Neural cell (in vitro differentiated cells): ENCODE data around the gene ZC3H12A. TPM values are rescaled to one million over a fixed set of nuclear protein-coding genes. Genes with fewer than 3 reads are reported as not detected.

Experiments
- H2AFZ ChIP-seq: fragments of 200-600, 300-800 bp; sonication (generic), shearing (Covaris generic); 2 replicates; pipeline ENCODE4 v1.6.0; 2014; ENCODE audit warnings: low read depth, mild to moderate bottlenecking, antibody characterized with exemption, low read length, moderate library complexity
- H3F3A ChIP-seq: fragments of 200-600 bp; shearing (Covaris generic); 2 replicates; pipeline ENCODE4 v1.6.1; 2016; ENCODE audit warnings: mild to moderate bottlenecking, moderate library complexity, mixed read lengths, antibody characterized with exemption, low read length; ENCODE audit not compliant: insufficient read depth, poor library complexity, severe bottlenecking
- H3K27ac ChIP-seq: fragments of 200-600, 300-800 bp; sonication (generic), shearing (Covaris generic); 2 replicates; pipeline ENCODE4 v1.5.1; 2014; ENCODE audit warnings: mild to moderate bottlenecking, low read length, moderate library complexity
- H3K27me3 ChIP-seq: fragments of 300-800, 200-600 bp; sonication (generic), shearing (Covaris generic); 2 replicates; pipeline ENCODE4 v1.6.0; 2014; ENCODE audit warnings: mild to moderate bottlenecking, low read depth, low read length, moderate library complexity; ENCODE audit not compliant: insufficient read depth
- H3K36me3 ChIP-seq: fragments of 300-800, 200-600 bp; sonication (generic), shearing (Covaris generic); 2 replicates; pipeline ENCODE4 v1.5.1; 2014; ENCODE audit warnings: mild to moderate bottlenecking, antibody characterized with exemption, low read length, moderate library complexity; ENCODE audit not compliant: insufficient read depth
- H3K4me2 ChIP-seq: fragments of 300-800, 200-600 bp; sonication (generic), shearing (Covaris generic); 2 replicates; pipeline ENCODE4 v1.6.0; 2014; ENCODE audit warnings: mild to moderate bottlenecking, low read length
- H3K4me3 ChIP-seq: fragments of 300-800, 200-600 bp; sonication (generic), shearing (Covaris generic); 2 replicates; pipeline ENCODE4 v1.5.1; 2014; ENCODE audit warnings: mild to moderate bottlenecking, low read length, moderate library complexity
- H3K79me2 ChIP-seq: fragments of 200-600 bp; shearing (Covaris generic); replicated peaks from 2 replicates; pipeline ENCODE4 v1.6.0; 2014; ENCODE audit warnings: mild to moderate bottlenecking, low read length, moderate library complexity; ENCODE audit not compliant: insufficient read depth
- H3K9ac ChIP-seq: fragments of 300-800, 200-600 bp; sonication (generic), shearing (Covaris generic); 2 replicates; pipeline ENCODE4 v1.6.1; 2016; ENCODE audit warnings: mild to moderate bottlenecking, low read length, mixed read lengths
- H3K9me2 ChIP-seq: fragments of 200-600 bp; shearing (Covaris generic); 2 replicates; pipeline ENCODE4 v1.6.1; 2016; ENCODE audit warnings: mild to moderate bottlenecking, low read length, mixed read lengths; ENCODE audit not compliant: insufficient read depth
- H3K9me3 ChIP-seq: fragments of 200-600, 300-800 bp; sonication (generic), shearing (Covaris generic); 2 replicates; pipeline ENCODE4 v1.6.1; 2016; ENCODE audit warnings: mild to moderate bottlenecking, mixed run types, low read length, moderate library complexity, mixed read lengths
- H4K20me1 ChIP-seq: fragments of 200-600 bp; shearing (Covaris generic); 2 replicates; pipeline ENCODE4 v1.6.1; 2016; ENCODE audit warnings: mild to moderate bottlenecking, mixed run types; ENCODE audit not compliant: insufficient read depth
- CTCF ChIP-seq: fragments of 450-650 bp; IDR thresholded peaks from 2 replicates; pipeline ENCODE4 v1.5.1; 2014; ENCODE audit warnings: antibody characterized with exemption, mild to moderate bottlenecking, moderate library complexity; ENCODE audit not compliant: poor library complexity, severe bottlenecking
- EP300 ChIP-seq: fragments of 450-650 bp; conservative IDR thresholded peaks from 2 replicates; pipeline ENCODE4 v1.6.1; 2014; ENCODE audit warnings: antibody characterized with exemption, mild to moderate bottlenecking, moderate library complexity; ENCODE audit not compliant: poor library complexity, severe bottlenecking
- EZH2 ChIP-seq: fragments of 200-600, 300-800 bp; shearing (Covaris generic), sonication (generic); IDR thresholded peaks from 2 replicates; pipeline ENCODE4 v1.6.1; 2014; ENCODE audit warnings: antibody characterized with exemption, low read length, borderline replicate concordance, mild to moderate bottlenecking; ENCODE audit not compliant: insufficient read depth, poor library complexity, severe bottlenecking
- MXI1 ChIP-seq: fragments of 450-650 bp; conservative IDR thresholded peaks from 2 replicates; pipeline ENCODE4 v1.6.1; 2014; ENCODE audit warnings: antibody characterized with exemption, mild to moderate bottlenecking; ENCODE audit not compliant: poor library complexity, severe bottlenecking
- RAD21 ChIP-seq: fragments of 450-650 bp; conservative IDR thresholded peaks from 2 replicates; pipeline ENCODE4 v1.6.1; 2014; ENCODE audit warnings: antibody characterized with exemption, mild to moderate bottlenecking, moderate library complexity
- REST ChIP-seq: IDR thresholded peaks from 2 replicates; pipeline ENCODE4 v1.6.1; 2012; ENCODE audit warnings: borderline replicate concordance
- SMC3 ChIP-seq: fragments of 450-650 bp; conservative IDR thresholded peaks from 2 replicates; pipeline ENCODE4 v1.6.1; 2014; ENCODE audit warnings: antibody characterized with exemption, mild to moderate bottlenecking, moderate library complexity; ENCODE audit not compliant: poor library complexity
- polyA plus RNA-seq: library from polyadenylated mRNA; depleted of rRNA; stranded (reverse); fragments of >200 nt; gene quantifications from 2 replicates; pipeline ENCODE4 v1.2.3, GENCODE V29; 2014

ZC3H12A gene
- polyA plus RNA-seq, 1 donor from 2014 or later = not detected

- no peaks in the 10 kb centered on the region for H3K79me2 ChIP-seq
- H3K36me3 ChIP-seq = no peaks in the 10 kb centered on the region
- no peaks in the 10 kb centered on the region for H3K9me2 ChIP-seq
- H3K9ac ChIP-seq = no peak overlapping the region
- H3F3A ChIP-seq = no peaks in the 10 kb centered on the region
- H3K27ac ChIP-seq = no peak overlapping the region
- no peaks in the 10 kb centered on the region for H4K20me1 ChIP-seq
- no peaks in the 10 kb centered on the region for H3K27me3 ChIP-seq
- no peak overlapping the region for H3K4me2 ChIP-seq
- no peaks in the 10 kb centered on the region for H3K9me3 ChIP-seq
- no peak overlapping the region for H3K4me3 ChIP-seq
- H2AFZ ChIP-seq = no peak overlapping the region
- TF ChIP-seq SMC3 = no peak
- TF ChIP-seq MXI1 = no peak
- TF ChIP-seq RAD21 = no peak
- TF ChIP-seq CTCF = no peak
- TF ChIP-seq EZH2 = no peak
- TF ChIP-seq REST = no peak
Measured at GRCh38 chr1:37495875-37496274, 21.5 kb downstream of the ZC3H12A start.

GRCh38 chr1:37497832-37498231 is 23.5 kb downstream of the ZC3H12A start:
- H3K9me3 ChIP-seq = no peaks in the 10 kb centered on the region
- H3K36me3 ChIP-seq = no peaks in the 10 kb centered on the region
- H3K27ac ChIP-seq = no peak overlapping the region
- H3K79me2 ChIP-seq = no peaks in the 10 kb centered on the region
- no peaks in the 10 kb centered on the region for H3K9me2 ChIP-seq
- no peaks in the 10 kb centered on the region for H4K20me1 ChIP-seq
- H3K4me2 ChIP-seq = no peak overlapping the region
- no peaks in the 10 kb centered on the region for H3K27me3 ChIP-seq
- TF ChIP-seq EZH2 (no peak), EP300 (no peak), REST (no peak)
- no peak overlapping the region for H3K4me3 ChIP-seq
- no peak overlapping the region for H2AFZ ChIP-seq
- H3F3A ChIP-seq = no peaks in the 10 kb centered on the region
- no peak overlapping the region for H3K9ac ChIP-seq
